Peyer's patch (tissue), 4 donors: Measurements from ENCODE around the gene ADORA3.

ENCODE experiments used
- CTCF ChIP-seq, 6 experiments: fragments of 450-650 bp in 4 of 6; fragments of 200-600 bp in 2 of 6; sonication (generic) in 1 of 6; IDR thresholded peaks; one replicate each; pipeline ENCODE4 v1.5.1; 2017 to 2019; ENCODE audit warnings: antibody characterized with exemption in 6 of 6, mild to moderate bottlenecking in 3 of 6, moderate library complexity in 1 of 6
- POLR2A ChIP-seq, 2 donors: fragments of 450-650 bp; IDR thresholded peaks; one replicate each; pipeline ENCODE4 v1.5.1; 2017; ENCODE audit warnings: antibody characterized with exemption in 2 of 2, mild to moderate bottlenecking in 2 of 2, moderate library complexity in 2 of 2

GRCh38 chr1:111454859-111455641 is 48.4 kb downstream of the ADORA3 start:
- no peak for TF ChIP-seq CTCF (IDR thresholded peaks at IDR 0.05)
- no peak for TF ChIP-seq POLR2A (IDR thresholded peaks at IDR 0.05)
